Hepatocyte (in vitro differentiated cells): ENCODE data around the gene INPP5F. TPM values are rescaled to one million over a fixed set of nuclear protein-coding genes. Genes with fewer than 3 reads are reported as not detected.

Experiments
- DNase-seq: peaks from one replicate; pipeline ENCODE4 v3.0.0-alpha.2; 2016; ENCODE audit warnings: low spot score
- H2AFZ ChIP-seq: fragments of 200-600 bp; sonication (generic); 2 replicates; pipeline ENCODE4 v1.6.0; 2016; ENCODE audit warnings: antibody characterized with exemption, mild to moderate bottlenecking
- H3K27ac ChIP-seq: fragments of 200-600 bp; sonication (generic); 2 replicates; pipeline ENCODE4 v1.5.1; 2016; ENCODE audit warnings: mild to moderate bottlenecking
- H3K27me3 ChIP-seq: fragments of 200-600 bp; sonication (generic); 2 replicates; pipeline ENCODE4 v1.6.1; 2016
- H3K36me3 ChIP-seq: fragments of 200-600 bp; sonication (generic); replicated peaks from 2 replicates; pipeline ENCODE4 v1.5.1; 2016; ENCODE audit warnings: low read depth; ENCODE audit not compliant: insufficient read depth
- H3K4me1 ChIP-seq: fragments of 200-600 bp; sonication (generic); 2 replicates; pipeline ENCODE4 v1.5.1; 2016; ENCODE audit warnings: mild to moderate bottlenecking, moderate library complexity; ENCODE audit not compliant: insufficient read depth
- H3K4me2 ChIP-seq: fragments of 200-600 bp; sonication (generic); 2 replicates; pipeline ENCODE4 v1.6.0; 2016
- H3K4me3 ChIP-seq: fragments of 200-600 bp; sonication (generic); 2 replicates; pipeline ENCODE4 v1.5.1; 2016; ENCODE audit warnings: mild to moderate bottlenecking
- H3K79me2 ChIP-seq: fragments of 200-600 bp; sonication (generic); 2 replicates; pipeline ENCODE4 v1.6.0; 2017; ENCODE audit warnings: mild to moderate bottlenecking
- H3K9me2 ChIP-seq: fragments of 200-600 bp; sonication (generic); replicated peaks from 2 replicates; pipeline ENCODE4 v1.6.0; 2017; ENCODE audit warnings: mild to moderate bottlenecking; ENCODE audit not compliant: insufficient read depth
- H3K9me3 ChIP-seq: fragments of 200-600 bp; sonication (generic); 2 replicates; pipeline ENCODE4 v1.5.1; 2016; ENCODE audit warnings: low read depth, mild to moderate bottlenecking
- H4K20me1 ChIP-seq: fragments of 200-600 bp; sonication (generic); 2 replicates; pipeline ENCODE4 v1.6.0; 2016; ENCODE audit warnings: mild to moderate bottlenecking; ENCODE audit not compliant: insufficient read depth, poor library complexity, severe bottlenecking
- CTCF ChIP-seq: fragments of 200-600 bp; sonication (generic); IDR thresholded peaks from 2 replicates; pipeline ENCODE4 v1.5.1; 2016; ENCODE audit warnings: antibody characterized with exemption, mild to moderate bottlenecking; ENCODE audit not compliant: poor library complexity
- EZH2 ChIP-seq: fragments of 200-600 bp; sonication (generic); IDR thresholded peaks from 2 replicates; pipeline ENCODE4 v1.6.1; 2016; ENCODE audit warnings: antibody characterized with exemption, mild to moderate bottlenecking, borderline replicate concordance
- EZH2phosphoT487 ChIP-seq: fragments of 200-600 bp; sonication (generic); IDR thresholded peaks from one replicate; pipeline ENCODE4 v1.6.1; 2018; ENCODE audit warnings: antibody characterized with exemption, mild to moderate bottlenecking, low read depth, moderate library complexity; ENCODE audit not compliant: unreplicated experiment, severe bottlenecking
- WGBS: methylation state at CpG from one replicate; pipeline ENCODE4 v1.1.6; 2016; ENCODE audit warnings: low lambda C conversion rate; ENCODE audit errors: missing lambda C conversion rate; 5-methylcytosine and 5-hydroxymethylcytosine counted together
- polyA plus RNA-seq: library from polyadenylated mRNA; unstranded; fragments of >200 nt; fragmentation: Nextera tagmentation; extraction: Ambion mirVana; gene quantifications from 2 replicates; pipeline ENCODE4 v1.2.1, GENCODE V29; 2016
- total RNA-seq: library from RNA; depleted of rRNA; stranded (reverse); fragments of >200 nt; gene quantifications from 2 replicates; pipeline ENCODE4 v1.2.3, GENCODE V29; 2014

The INPP5F gene
- total and polyA plus RNA-seq, 2 experiments from 2014 or later: 9.9 to 44.4 TPM

GRCh38 chr10:119806334-119807130, 80.7 kb downstream of the INPP5F start:
- Histone ChIP-seq H3K4me1 (no peaks in the 10 kb centered on the region), H3K4me3 (no peak overlapping the region), H3K27me3 (no peaks in the 10 kb centered on the region), H3K9me3 (no peaks in the 10 kb centered on the region), H3K79me2 (no peaks in the 10 kb centered on the region), H4K20me1 (no peaks in the 10 kb centered on the region), H3K36me3 (no peaks in the 10 kb centered on the region), H3K27ac (no peak overlapping the region), H2AFZ (no peak overlapping the region), H3K9me2 (no peaks in the 10 kb centered on the region), H3K4me2 (no peak overlapping the region)
- 98% methylated on average over 11 of the region's 11 CpGs for WGBS
- no peak for TF ChIP-seq EZH2phosphoT487
- DNase-seq: no peak

DNA sequence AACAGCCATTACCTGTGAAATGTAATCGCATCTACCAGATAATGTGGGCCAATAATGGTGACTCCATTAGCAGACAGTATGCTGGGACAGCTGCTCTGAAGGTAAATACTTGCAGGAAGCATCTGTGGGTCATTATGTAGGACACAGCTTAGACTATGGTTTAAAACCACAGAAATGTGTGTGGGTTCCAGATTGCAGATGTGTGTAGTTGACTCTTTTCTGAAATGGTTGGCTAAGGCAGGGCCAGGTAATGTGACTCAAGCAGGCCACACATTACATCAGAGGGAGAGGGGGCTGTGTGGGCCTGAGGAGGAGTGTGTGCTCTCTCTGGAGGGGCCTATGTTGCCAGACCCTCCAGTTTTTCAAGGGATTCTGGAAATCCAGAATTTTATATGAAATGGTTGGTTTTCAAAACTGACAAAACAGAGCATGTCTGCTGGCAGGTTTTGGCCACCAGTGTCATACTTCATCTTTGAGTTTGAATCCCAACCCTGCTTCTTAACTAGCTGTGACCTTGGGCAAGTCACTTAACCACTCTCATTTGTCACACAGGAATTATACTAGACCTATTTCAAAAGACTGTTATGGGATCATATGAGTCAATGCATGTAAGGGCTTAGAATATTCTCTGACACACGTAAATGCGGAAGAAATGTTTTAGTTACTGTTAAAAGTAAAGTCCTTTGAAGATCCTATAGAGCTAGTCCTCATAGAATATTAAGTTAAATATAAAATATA, 82.3 kb downstream of the INPP5F start:
- H2AFZ ChIP-seq: no peak overlapping the region
- H3K4me1 ChIP-seq: no peaks in the 10 kb centered on the region
- no peaks in the 10 kb centered on the region for H3K79me2 ChIP-seq
- no peak overlapping the region for H3K4me2 ChIP-seq
- H3K27ac ChIP-seq: no peak overlapping the region
- no peak for DNase-seq
- H3K9me3 ChIP-seq: no peaks in the 10 kb centered on the region
- TF ChIP-seq EZH2 (no peak), EZH2phosphoT487 (no peak), CTCF (no peak)
- no peaks in the 10 kb centered on the region for H3K9me2 ChIP-seq
- H3K4me3 ChIP-seq: no peak overlapping the region
- H3K27me3 ChIP-seq: no peaks in the 10 kb centered on the region
- WGBS: 90% methylated on average over 3 of the region's 3 CpGs
- no peaks in the 10 kb centered on the region for H3K36me3 ChIP-seq
- no peaks in the 10 kb centered on the region for H4K20me1 ChIP-seq

GRCh38 chr10:119811122-119811521, 85.3 kb downstream of the INPP5F start:
- Histone ChIP-seq H3K4me1 (no peaks in the 10 kb centered on the region), H2AFZ (no peak overlapping the region), H3K9me3 (no peaks in the 10 kb centered on the region), H3K36me3 (no peaks in the 10 kb centered on the region), H4K20me1 (no peaks in the 10 kb centered on the region), H3K27ac (no peak overlapping the region), H3K9me2 (no peaks in the 10 kb centered on the region), H3K4me3 (no peak overlapping the region), H3K79me2 (no peaks in the 10 kb centered on the region), H3K27me3 (no peaks in the 10 kb centered on the region), H3K4me2 (no peak overlapping the region)
- no peak for DNase-seq
- TF ChIP-seq CTCF: no peak
- TF ChIP-seq EZH2: no peak
- TF ChIP-seq EZH2phosphoT487: no peak
- WGBS: 87% methylated on average over 4 of the region's 4 CpGs

- TF ChIP-seq EZH2 (no peak), CTCF (no peak), EZH2phosphoT487 (no peak)
- Histone ChIP-seq H3K27me3 (no peaks in the 10 kb centered on the region), H3K4me2 (no peak overlapping the region), H3K27ac (no peak overlapping the region), H3K4me1 (no peaks in the 10 kb centered on the region), H3K4me3 (no peak overlapping the region), H3K79me2 (no peaks in the 10 kb centered on the region), H3K9me3 (no peaks in the 10 kb centered on the region), H3K9me2 (no peaks in the 10 kb centered on the region), H3K36me3 (no peaks in the 10 kb centered on the region), H4K20me1 (no peaks in the 10 kb centered on the region), H2AFZ (no peak overlapping the region)
- DNase-seq: no peak
Measured at GRCh38 chr10:119812684-119813083, 86.8 kb downstream of the INPP5F start.
